NCI-H2227 (cell line): ENCODE results near the gene SPIRE1.
"Not testable (repeated sequence)": the region's sequence is repeated elsewhere in the genome, so short reads cannot be mapped to it uniquely, and the experiment has no call there.

ENCODE experiments used
- DNase-seq: peaks from one replicate; lab custom pipeline; 2025; ENCODE audit not compliant: unreplicated experiment; lab: John Stamatoyannopoulos, UW

Gene SPIRE1

DNA sequence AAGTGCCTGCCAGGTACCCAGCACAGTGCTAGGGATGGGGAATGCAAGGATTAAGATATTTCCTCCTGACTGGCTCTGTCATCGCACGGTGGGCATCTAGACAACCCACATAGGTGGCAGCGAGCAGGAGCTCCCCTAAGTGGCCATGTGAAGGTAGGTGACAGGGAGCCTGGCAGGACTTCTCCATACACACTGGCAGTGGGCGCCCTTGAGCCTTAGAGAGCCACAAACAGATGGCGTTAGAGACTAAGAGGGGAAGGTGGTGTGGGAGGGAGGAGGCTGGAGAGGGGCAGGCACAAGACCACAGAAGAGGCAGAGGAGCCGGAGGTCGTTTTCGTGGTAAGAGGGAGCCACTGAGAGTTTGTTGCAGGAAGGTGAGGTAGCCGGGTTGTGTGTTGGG, 235.0 kb downstream of the SPIRE1 start:
- DNase-seq, result no peak

DNA sequence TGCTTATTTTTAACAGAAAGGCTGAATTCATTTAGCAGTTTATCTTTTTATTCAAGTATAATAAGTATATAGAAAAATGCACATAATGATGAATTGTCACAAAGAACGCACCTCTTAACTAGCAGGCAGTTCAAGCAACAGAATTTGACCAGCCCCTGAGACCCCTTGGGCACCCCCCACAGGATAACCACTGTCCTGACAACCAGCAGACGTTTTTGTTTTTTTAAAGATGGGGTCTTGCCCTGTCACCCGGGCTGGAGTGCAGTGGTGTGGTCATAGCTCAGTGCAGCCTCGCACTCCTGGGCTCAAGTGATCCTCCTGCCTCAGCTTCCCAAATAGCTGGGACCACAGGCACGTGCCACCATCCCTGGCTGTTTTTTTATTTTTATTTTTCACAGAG, 236.2 kb downstream of the SPIRE1 start:
- DNase-seq, result no peak

- DNase-seq, result peak; percentile 86
Measured at GRCh38 chr18:12420821-12421421, 237.0 kb downstream of the SPIRE1 start.

- no peak for DNase-seq
Measured at GRCh38 chr18:12417687-12418086, 240.2 kb downstream of the SPIRE1 start.

DNA sequence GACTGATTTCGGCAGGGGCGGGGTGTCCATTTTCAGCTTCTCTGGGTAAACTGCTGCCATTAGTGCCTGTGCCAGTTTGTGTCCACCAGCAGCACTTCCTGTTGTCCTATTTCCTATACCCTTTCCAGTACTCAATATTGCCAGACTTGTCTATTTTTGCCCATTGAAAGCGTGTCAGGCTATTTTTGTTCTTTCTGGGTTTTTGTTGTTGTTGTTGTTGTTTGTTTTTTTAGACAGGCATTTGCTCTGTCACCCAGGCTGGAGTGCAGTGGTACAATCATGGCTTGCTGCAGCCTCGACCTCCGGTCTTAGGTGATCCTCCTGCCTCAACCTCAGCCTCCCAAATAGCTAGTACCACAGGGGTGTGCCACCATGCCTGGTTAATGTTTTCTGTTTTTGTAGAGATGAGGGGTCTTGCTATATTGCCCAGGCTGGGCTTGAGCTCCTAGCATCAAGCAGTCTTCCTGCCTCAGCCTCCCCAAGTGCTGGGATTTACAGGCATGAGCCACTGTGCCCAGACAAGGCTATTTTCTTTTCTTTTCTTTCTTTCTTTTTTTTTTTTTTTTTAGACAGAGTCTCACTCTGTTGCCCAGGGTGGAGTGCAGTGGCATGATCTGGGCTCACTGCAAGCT, 241.7 kb downstream of the SPIRE1 start:
- DNase-seq, result no peak

DNA sequence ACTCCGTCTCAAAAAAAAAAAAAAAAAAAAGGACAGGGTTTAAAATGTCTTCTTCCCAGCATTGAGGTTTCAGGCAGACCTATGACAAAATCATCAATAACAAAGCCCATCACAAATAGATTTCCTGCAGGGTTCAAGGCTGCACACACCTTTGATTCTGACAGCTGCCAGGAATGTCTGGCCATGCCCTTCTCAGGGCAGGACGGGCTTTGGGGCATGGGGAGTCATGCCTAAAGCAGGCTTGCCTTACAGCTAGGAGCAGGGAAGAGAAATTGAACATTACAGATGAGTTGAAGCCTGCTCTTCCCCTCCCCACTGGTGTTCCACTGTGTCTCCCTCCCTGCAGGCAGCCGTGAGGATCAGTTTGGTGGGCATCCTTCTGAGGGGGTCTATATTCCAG, 246.5 kb downstream of the SPIRE1 start:
- no peak for DNase-seq

GRCh38 chr18:12410747-12411146, 247.2 kb downstream of the SPIRE1 start:
- not testable (repeated sequence) for DNase-seq

DNA sequence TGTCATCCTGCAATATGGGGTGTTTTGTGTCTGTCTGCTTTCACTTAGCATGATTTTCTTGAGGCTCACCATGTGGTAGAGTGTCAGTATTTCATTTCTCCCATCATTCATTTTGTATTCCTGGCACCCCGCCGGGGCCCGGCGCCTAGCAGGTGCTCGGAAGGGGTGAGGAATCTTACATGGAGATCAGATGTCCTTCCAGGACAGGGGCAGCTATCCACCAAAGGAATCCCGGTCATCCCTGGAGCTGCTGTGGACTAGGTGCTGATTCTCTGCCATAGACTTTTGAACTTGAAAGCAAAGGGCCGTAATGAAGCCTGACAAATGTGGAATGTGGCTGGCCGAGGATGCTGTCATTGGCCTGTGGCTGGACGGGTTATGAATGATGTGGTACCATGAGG, 247.8 kb downstream of the SPIRE1 start:
- no peak for DNase-seq

DNA sequence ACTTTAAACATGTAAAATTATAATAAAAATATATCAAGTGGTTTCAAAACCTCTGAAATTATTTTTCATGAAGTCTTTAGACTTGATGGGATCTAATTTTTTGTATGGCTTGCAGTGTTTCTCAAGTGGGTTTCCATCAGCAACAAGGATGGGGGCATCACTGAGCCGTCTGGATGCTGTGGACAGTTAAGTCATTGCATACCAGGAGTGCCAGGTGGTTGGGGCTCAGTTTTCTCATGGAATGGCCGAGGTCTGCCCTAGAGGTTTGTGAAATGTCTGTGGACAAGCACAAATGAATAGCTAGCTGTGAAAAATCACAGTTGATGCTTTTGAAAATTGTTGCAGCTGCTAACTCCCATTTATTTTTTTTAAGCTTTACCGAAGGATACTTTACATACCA, 248.4 kb downstream of the SPIRE1 start:
- DNase-seq, result no peak

DNA sequence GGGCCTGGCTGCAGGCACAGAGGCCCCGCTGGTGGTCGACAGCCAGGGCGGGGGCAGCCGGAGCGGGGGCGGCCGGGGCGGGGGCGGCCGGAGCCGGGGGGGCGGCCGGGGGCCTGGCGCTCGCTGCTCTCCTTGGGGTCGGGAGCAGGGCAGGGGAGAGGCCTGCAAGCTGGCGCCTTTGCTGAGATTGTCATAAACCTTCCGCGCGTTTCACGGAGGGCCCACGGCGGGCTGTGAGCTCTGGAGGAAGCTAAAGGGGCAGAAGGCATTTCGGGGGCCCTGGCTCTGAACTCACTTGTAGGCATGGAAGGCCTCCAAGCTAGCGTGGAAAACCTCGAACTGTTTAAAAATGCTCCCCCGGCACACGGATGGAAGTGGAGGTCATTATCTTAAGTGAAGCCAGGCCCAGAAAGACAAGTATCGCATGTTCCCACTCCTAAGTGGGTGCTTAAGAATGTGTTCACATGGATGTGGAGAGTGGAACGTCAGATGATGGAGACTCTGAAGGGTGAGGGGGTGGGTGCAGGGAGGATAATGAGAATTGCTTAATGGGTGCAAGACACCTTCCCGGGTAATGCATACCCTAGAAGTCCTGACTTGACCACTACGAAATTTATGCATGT, 249.5 kb downstream of the SPIRE1 start:
- peak; percentile 57 for DNase-seq

- DNase-seq, result no peak
Measured at GRCh38 chr18:12406371-12407111, 251.4 kb downstream of the SPIRE1 start.

GRCh38 chr18:12405066-12405465, 252.8 kb downstream of the SPIRE1 start:
- no peak for DNase-seq

GRCh38 chr18:12403601-12404506, 254.1 kb downstream of the SPIRE1 start:
- no peak for DNase-seq

DNA sequence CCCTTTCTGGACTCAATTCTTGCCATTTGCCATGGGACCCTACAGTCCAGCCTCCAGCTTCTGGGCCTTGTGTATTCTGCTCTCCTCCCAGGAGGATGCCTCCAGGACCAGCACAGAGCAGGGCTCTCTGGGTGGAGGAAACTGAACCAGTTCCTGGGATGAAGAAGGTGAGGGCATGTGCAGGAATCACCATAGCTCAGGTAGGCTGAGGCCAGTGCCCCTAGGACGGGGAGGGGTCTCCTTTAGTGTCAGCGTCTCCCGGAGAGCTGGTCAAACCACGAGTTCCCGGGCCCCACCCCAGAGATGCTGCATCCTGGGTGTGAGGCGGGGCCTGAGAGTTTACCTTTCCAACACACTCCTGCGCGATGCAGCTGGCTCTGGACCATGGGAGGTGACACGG, 256.0 kb downstream of the SPIRE1 start:
- DNase-seq, result no peak

- no peak for DNase-seq
Measured at GRCh38 chr18:12399231-12399630, 258.7 kb downstream of the SPIRE1 start.

DNA sequence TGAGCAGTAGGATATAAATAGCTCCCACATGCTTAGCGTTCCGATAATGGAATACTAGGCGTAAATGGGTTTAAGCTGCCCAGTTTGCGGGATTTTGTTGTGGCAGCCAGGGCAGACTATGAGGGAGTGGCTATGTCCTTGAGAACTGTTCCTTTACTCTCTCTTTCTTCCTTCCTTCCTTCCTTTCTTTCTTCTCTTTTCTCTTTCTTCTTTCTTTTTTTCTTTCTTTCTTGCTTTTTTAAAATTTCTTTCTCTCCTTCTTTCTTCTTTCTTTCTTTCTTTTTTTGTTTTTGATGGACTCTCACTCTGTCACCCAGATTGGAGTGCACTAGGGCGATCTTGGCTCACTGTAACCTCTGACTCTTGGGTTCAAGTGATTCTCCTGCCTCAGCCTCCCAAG, 259.3 kb downstream of the SPIRE1 start:
- DNase-seq, result no peak

DNA sequence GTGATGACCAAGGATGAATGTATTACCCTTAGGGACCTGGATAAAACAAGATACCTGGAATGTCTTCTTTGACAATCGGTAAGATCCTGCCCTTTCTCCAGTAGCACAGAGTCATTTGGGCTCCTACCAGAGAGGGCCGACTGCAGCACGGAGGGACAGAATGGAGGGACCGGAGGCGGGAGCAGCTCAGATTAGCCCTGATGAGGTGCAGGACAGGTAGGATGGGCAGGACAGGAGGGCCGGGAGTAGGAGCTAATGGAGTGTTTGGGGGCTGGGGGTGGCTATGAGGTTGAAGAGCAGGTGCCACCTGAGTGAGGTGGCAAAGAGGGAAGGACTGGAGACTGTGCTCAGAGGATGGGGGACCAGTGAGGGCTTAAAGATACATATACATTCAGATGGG, 260.1 kb downstream of the SPIRE1 start:
- DNase-seq, result no peak

- no peak for DNase-seq
Measured at GRCh38 chr18:12397254-12397653, 260.7 kb downstream of the SPIRE1 start.
